ENCODE data around the gene KCNH1.

- TF ChIP-seq CTCF (IDR thresholded peaks at IDR 0.05 in 4 of 5, conservative IDR thresholded peaks at IDR 0.05 in 1 of 5) (no peak), POLR2A (IDR thresholded peaks at IDR 0.05) (no peak)
Measured at GRCh38 chr1:210814382-210815123, 319.4 kb downstream of the KCNH1 start.
